ENCODE results near the gene SLC17A9.
"Not testable (repeated sequence)": the region's sequence is repeated elsewhere in the genome, so short reads cannot be mapped to it uniquely, and the experiment has no call there.

Gene SLC17A9

GRCh38 chr20:62959101-62959971, 6.8 kb downstream of the SLC17A9 start:
- no peaks in the 10 kb centered on the region for H3K27me3 ChIP-seq (ENCODE audit: insufficient read depth, insufficient read length)
- no peaks in the 10 kb centered on the region for H3K36me3 ChIP-seq (ENCODE audit: insufficient read depth, insufficient read length, low read length)
- TF ChIP-seq ZNF274 (IDR thresholded peaks at IDR 0.05; ENCODE audit: low read depth, low read length) (no peak), YY1 (IDR thresholded peaks at IDR 0.05; ENCODE audit: insufficient read depth, insufficient read length) (no peak), SUZ12 (IDR thresholded peaks at IDR 0.05; ENCODE audit: extremely low read depth, insufficient read depth, insufficient read length) (no peak)
- peaks cover 29% of the 10 kb centered on the region for H3K4me1 ChIP-seq (ENCODE audit: insufficient read depth, insufficient read length)
- no peak for DNase-seq (ENCODE audit: low read depth, low spot score)
- no peaks in the 10 kb centered on the region for H3K9me3 ChIP-seq (ENCODE audit: insufficient read depth, low read length)
- no peak overlapping the region for H3K4me3 ChIP-seq (ENCODE audit: insufficient read length, low read depth)
- H3K9ac ChIP-seq (ENCODE audit: insufficient read length, low read depth): peak overlapping the region; percentile 50

- H3K27me3 ChIP-seq (ENCODE audit: insufficient read depth, insufficient read length): no peaks in the 10 kb centered on the region
- no peaks in the 10 kb centered on the region for H3K9me3 ChIP-seq (ENCODE audit: insufficient read depth, low read length)
- H3K4me3 ChIP-seq (ENCODE audit: insufficient read length, low read depth): no peak overlapping the region
- TF ChIP-seq ZNF274 (IDR thresholded peaks at IDR 0.05; ENCODE audit: low read depth, low read length) (no peak), YY1 (IDR thresholded peaks at IDR 0.05; ENCODE audit: insufficient read depth, insufficient read length) (no peak), SUZ12 (IDR thresholded peaks at IDR 0.05; ENCODE audit: extremely low read depth, insufficient read depth, insufficient read length) (no peak)
- H3K9ac ChIP-seq (ENCODE audit: insufficient read length, low read depth): no peak overlapping the region
- no peak for DNase-seq (ENCODE audit: low read depth, low spot score)
- no peaks in the 10 kb centered on the region for H3K36me3 ChIP-seq (ENCODE audit: insufficient read depth, insufficient read length, low read length)
- H3K4me1 ChIP-seq (ENCODE audit: insufficient read depth, insufficient read length): peaks cover 25% of the 10 kb centered on the region
Observed at GRCh38 chr20:62959998-62960436, 7.5 kb downstream of the SLC17A9 start.

GRCh38 chr20:62960446-62961309, 8.2 kb downstream of the SLC17A9 start:
- H3K9ac ChIP-seq (ENCODE audit: insufficient read length, low read depth); H3K36me3 ChIP-seq (ENCODE audit: insufficient read depth, insufficient read length, low read length); DNase-seq (ENCODE audit: low read depth, low spot score); H3K9me3 ChIP-seq (ENCODE audit: insufficient read depth, low read length); H3K27me3 ChIP-seq (ENCODE audit: insufficient read depth, insufficient read length); H3K4me3 ChIP-seq (ENCODE audit: insufficient read length, low read depth): not testable (repeated sequence)
- H3K4me1 ChIP-seq (ENCODE audit: insufficient read depth, insufficient read length): peaks cover 29% of the 10 kb centered on the region

- Histone ChIP-seq H3K36me3 (ENCODE audit: insufficient read depth, insufficient read length, low read length) (no peaks in the 10 kb centered on the region), H3K9ac (ENCODE audit: insufficient read length, low read depth) (no peak overlapping the region), H3K27me3 (ENCODE audit: insufficient read depth, insufficient read length) (no peaks in the 10 kb centered on the region), H3K4me1 (ENCODE audit: insufficient read depth, insufficient read length) (peaks cover 24% of the 10 kb centered on the region), H3K4me3 (ENCODE audit: insufficient read length, low read depth) (no peak overlapping the region), H3K9me3 (ENCODE audit: insufficient read depth, low read length) (no peaks in the 10 kb centered on the region)
- no peak for DNase-seq (ENCODE audit: low read depth, low spot score)
- TF ChIP-seq ZNF274 (IDR thresholded peaks at IDR 0.05; ENCODE audit: low read depth, low read length): no peak
- no peak for TF ChIP-seq SUZ12 (IDR thresholded peaks at IDR 0.05; ENCODE audit: extremely low read depth, insufficient read depth, insufficient read length)
- no peak for TF ChIP-seq YY1 (IDR thresholded peaks at IDR 0.05; ENCODE audit: insufficient read depth, insufficient read length)
Observed at GRCh38 chr20:62961310-62961783, 8.8 kb downstream of the SLC17A9 start.

- Histone ChIP-seq H3K9me3 (ENCODE audit: insufficient read depth, low read length) (no peaks in the 10 kb centered on the region), H3K36me3 (ENCODE audit: insufficient read depth, insufficient read length, low read length) (no peaks in the 10 kb centered on the region), H3K9ac (ENCODE audit: insufficient read length, low read depth) (no peak overlapping the region), H3K27me3 (ENCODE audit: insufficient read depth, insufficient read length) (no peaks in the 10 kb centered on the region), H3K4me3 (ENCODE audit: insufficient read length, low read depth) (no peak overlapping the region), H3K4me1 (ENCODE audit: insufficient read depth, insufficient read length) (peaks cover 24% of the 10 kb centered on the region)
- no peak for DNase-seq (ENCODE audit: low read depth, low spot score)
- TF ChIP-seq ZNF274 (IDR thresholded peaks at IDR 0.05; ENCODE audit: low read depth, low read length) (no peak), SUZ12 (IDR thresholded peaks at IDR 0.05; ENCODE audit: extremely low read depth, insufficient read depth, insufficient read length) (no peak), YY1 (IDR thresholded peaks at IDR 0.05; ENCODE audit: insufficient read depth, insufficient read length) (no peak)
Observed at GRCh38 chr20:62961799-62962198, 9.3 kb downstream of the SLC17A9 start.

- H3K9me3 ChIP-seq (ENCODE audit: insufficient read depth, low read length): no peaks in the 10 kb centered on the region
- DNase-seq (ENCODE audit: low read depth, low spot score): no peak
- no peak overlapping the region for H3K9ac ChIP-seq (ENCODE audit: insufficient read length, low read depth)
- no peak overlapping the region for H3K4me3 ChIP-seq (ENCODE audit: insufficient read length, low read depth)
- no peak for TF ChIP-seq YY1 (IDR thresholded peaks at IDR 0.05; ENCODE audit: insufficient read depth, insufficient read length)
- TF ChIP-seq ZNF274 (IDR thresholded peaks at IDR 0.05; ENCODE audit: low read depth, low read length): no peak
- TF ChIP-seq SUZ12 (IDR thresholded peaks at IDR 0.05; ENCODE audit: extremely low read depth, insufficient read depth, insufficient read length): no peak
- no peaks in the 10 kb centered on the region for H3K36me3 ChIP-seq (ENCODE audit: insufficient read depth, insufficient read length, low read length)
- H3K4me1 ChIP-seq (ENCODE audit: insufficient read depth, insufficient read length): peaks cover 24% of the 10 kb centered on the region
- H3K27me3 ChIP-seq (ENCODE audit: insufficient read depth, insufficient read length): no peaks in the 10 kb centered on the region
Observed at GRCh38 chr20:62962221-62962879, 9.8 kb downstream of the SLC17A9 start.

All from NT2/D1 (cell line).